Stimulated activated CD4-positive, alpha-beta T cell treated with anti-CD3 and anti-CD28 coated beads, Interleukin-4, amount 100 ng/mL, for 4 hours (primary cell): ENCODE results near the gene APOD.
A peak's percentile ranks its signal among the peaks of the same experiment; 100 is the strongest.

Source experiments
- DNase-seq, 2 experiments: peaks; one replicate each; pipeline ENCODE4 v3.0.0-alpha.2; 2020

APOD gene

GRCh38 chr3:195550723-195551122 is 33.0 kb downstream of the APOD start:
- DNase-seq: no peak

- DNase-seq: peak; percentile 47 to 75
Observed at GRCh38 chr3:195549931-195550519, 33.7 kb downstream of the APOD start.

GRCh38 chr3:195548987-195549386 is 34.8 kb downstream of the APOD start:
- DNase-seq: no peak

- DNase-seq: no peak
Observed at GRCh38 chr3:195548501-195548900, 35.2 kb downstream of the APOD start.

GRCh38 chr3:195548006-195548405 is 35.7 kb downstream of the APOD start:
- DNase-seq: no peak

GRCh38 chr3:195546130-195546560 is 37.6 kb downstream of the APOD start:
- peak in 1 of 2 experiments; percentile 48 for DNase-seq

- DNase-seq: no peak
Observed at GRCh38 chr3:195544634-195545033, 39.1 kb downstream of the APOD start.

- no peak for DNase-seq
Observed at GRCh38 chr3:195544230-195544536, 39.6 kb downstream of the APOD start.

- DNase-seq: no peak
Observed at GRCh38 chr3:195543500-195544229, 40.1 kb downstream of the APOD start.

- DNase-seq: peak; percentile 85 to 95
Observed at GRCh38 chr3:195542698-195543499, 40.8 kb downstream of the APOD start, which contains the start of gene PPP1R2. Gene PPP1R2 (minus strand): TSS chr3:195543325. CDS start chr3:195543025, 300 bp downstream.

- no peak for DNase-seq
Observed at GRCh38 chr3:195542316-195542697, 41.4 kb downstream of the APOD start.

- no peak for DNase-seq
Observed at GRCh38 chr3:195540511-195540910, 43.2 kb downstream of the APOD start.

GRCh38 chr3:195540027-195540426 is 43.7 kb downstream of the APOD start:
- no peak for DNase-seq

GRCh38 chr3:195539479-195539878 is 44.3 kb downstream of the APOD start:
- no peak for DNase-seq

- DNase-seq: peak in 1 of 2 experiments; percentile 61
Observed at GRCh38 chr3:195537995-195538394, 45.7 kb downstream of the APOD start.

GRCh38 chr3:195535293-195535692 is 48.4 kb downstream of the APOD start:
- DNase-seq: no peak

GRCh38 chr3:195532834-195533233 is 50.9 kb downstream of the APOD start:
- no peak for DNase-seq

GRCh38 chr3:195532345-195532744 is 51.4 kb downstream of the APOD start:
- no peak for DNase-seq

GRCh38 chr3:195531683-195532082 is 52.1 kb downstream of the APOD start:
- DNase-seq: no peak

- DNase-seq: no peak
Observed at GRCh38 chr3:195526492-195526891, 57.2 kb downstream of the APOD start.

GRCh38 chr3:195524171-195524896 is 59.4 kb downstream of the APOD start:
- no peak for DNase-seq

- DNase-seq: no peak
Observed at GRCh38 chr3:195522254-195523023, 61.3 kb downstream of the APOD start.
